Islet of Langerhans (tissue), 1 donor: ENCODE data around the gene NEDD4L.

Experiments used
- FAIRE-seq: peaks from one replicate; lab custom pipeline; 2011; peaks lifted over from hg19 to GRCh38; lab: Jason Lieb, UNC

NEDD4L gene

DNA sequence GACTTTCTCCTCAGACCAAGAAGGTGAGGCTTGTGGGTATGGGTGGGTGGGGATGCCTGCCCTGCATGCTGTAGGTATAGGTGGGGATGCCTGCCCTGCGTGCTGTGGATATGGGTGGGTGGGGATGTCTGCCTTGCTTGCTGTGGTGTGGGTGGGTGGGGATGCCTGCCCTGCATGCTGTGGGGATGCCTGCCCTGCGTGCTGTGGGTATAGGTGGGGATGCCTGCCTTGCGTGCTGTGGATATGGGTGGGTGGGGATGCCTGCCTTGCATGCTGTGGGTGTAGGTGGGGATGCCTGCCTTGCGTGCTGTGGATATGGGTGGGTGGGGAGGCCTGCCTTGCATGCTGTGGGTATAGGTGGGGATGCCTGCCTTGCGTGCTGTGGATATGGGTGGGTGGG is 278.4 kb downstream of the NEDD4L start:
- FAIRE-seq = no peak

- FAIRE-seq = no peak
These were observed 280.1 kb downstream of the NEDD4L start for GRCh38 chr18:58323866-58324762.

- FAIRE-seq = no peak
These were observed 280.9 kb downstream of the NEDD4L start for GRCh38 chr18:58324824-58325480.

GRCh38 chr18:58325494-58325893 is 281.5 kb downstream of the NEDD4L start:
- FAIRE-seq = peak; percentile 58

DNA sequence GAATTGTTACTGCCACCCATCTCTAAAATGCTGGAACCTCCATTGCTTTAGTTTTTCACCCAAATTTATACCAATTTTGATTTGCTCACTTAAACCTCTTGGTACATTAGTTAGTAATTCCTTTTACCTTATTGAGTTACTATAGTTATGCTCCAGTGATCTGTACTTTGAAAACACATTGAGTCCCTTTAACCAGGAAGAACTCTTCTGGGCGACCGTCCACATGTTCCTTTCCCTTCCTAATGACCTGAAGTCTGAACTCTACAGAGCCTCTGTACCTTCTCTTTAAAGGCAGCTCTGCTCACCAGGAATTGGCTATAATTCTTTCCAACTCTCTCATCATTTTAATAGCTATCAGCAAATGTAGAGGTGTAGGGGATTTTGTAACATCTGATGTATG is 290.0 kb downstream of the NEDD4L start:
- FAIRE-seq = no peak

- FAIRE-seq = no peak
These were observed 291.2 kb downstream of the NEDD4L start for GRCh38 chr18:58335223-58335622.

DNA sequence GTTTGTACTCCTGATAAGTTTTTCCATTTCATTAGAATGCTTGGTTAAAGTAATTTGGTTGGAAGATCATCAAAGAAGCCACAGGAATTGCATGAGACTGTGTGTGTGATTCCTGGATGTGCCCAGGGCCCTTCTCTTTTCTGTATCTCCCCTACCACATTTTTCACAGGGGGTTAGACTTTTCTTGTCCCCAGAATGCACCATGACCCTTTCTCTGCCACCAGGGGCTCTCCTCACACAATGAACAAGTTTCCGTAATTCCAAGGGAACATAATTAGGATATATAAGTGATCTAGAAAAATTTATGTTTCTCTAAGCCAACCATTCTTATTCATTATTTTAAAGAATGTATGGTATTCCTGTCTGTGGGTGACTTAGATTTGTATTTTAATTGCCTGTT is 291.8 kb downstream of the NEDD4L start:
- FAIRE-seq = no peak

DNA sequence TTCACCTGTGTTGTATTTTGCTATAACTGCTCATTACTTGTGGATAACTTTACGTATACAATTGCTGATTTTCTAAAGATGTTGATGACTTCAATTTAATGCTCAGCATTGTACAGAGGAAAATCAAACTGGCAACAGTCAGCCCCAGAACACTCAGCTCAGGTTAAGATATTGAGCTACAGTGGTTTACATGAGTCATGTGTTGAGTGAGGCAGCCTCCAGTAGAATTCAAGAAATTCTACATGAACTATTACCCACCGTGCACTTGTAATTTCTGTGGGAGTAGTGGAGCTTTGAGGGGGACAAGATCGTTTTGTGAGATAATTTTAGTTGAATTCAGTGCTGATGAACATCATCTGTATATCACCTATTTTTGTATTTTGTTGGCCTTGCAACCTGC is 292.6 kb downstream of the NEDD4L start:
- no peak for FAIRE-seq

GRCh38 chr18:58337285-58337684 is 293.3 kb downstream of the NEDD4L start:
- no peak for FAIRE-seq

DNA sequence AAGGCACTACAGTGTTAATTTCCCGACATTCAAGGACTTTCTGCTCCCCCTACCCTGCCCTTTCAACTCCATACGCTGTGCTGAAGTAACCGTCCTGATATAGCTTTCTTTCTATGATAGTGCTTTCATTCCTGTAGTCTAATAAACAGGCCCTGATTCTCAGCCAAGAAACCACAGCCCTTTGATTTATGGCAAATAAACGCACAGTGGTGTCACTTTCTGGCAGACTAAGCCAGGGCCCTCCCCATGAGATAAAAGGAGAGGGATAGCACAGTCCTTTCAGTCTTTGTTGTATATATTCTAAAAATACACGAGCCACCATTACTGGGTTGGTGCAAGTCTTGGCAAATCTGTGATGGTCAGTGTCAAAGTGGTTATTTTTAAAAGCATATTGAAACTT is 293.7 kb downstream of the NEDD4L start:
- no peak for FAIRE-seq

DNA sequence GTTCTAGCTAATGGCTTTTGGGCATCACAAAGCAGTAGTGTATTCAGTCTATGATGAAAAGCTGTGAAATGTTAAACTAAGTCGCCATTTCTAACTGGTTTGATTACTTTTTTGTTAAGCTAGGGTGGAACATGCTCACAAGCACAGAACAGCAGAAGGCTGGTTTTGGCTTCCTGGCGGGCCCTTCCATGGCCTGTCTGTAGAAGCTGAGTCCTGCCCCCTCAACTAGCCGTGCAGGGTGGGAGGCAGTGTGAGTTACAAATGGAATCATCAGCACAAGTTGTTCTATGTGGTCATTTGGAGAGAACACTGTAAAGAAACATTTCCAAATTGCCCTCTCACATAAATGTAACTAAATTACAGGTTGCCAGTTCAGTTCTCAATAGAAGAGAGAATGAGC is 294.1 kb downstream of the NEDD4L start:
- FAIRE-seq = no peak

DNA sequence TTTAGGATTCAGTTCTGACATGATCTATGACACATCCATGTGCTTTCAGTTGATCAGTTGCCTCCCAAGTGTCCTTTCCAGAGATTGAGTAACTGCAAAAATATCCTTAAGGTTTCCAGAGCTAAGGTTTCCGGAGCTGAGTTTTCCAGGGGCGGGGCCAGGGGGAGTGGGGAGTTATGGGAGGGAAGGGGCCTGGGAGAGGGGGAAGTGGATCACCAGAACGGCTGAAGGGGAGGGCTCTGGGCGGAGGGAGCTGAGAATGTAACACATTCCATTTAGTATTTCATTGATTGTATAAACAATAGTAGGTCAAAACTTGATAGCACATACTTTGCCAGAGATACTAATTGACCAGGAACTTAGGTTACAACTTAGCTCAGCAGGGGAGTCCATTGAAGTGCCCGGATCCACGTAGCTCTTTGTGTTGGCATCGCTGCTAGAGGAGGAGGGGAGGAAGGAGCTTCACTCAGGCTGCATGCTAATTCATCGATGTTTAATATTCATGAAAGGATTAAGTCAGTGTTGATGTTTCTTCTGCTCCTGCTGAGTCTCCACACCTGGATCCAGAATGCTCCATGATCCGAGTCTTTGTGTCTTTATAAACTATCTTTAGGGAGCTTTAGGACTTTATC is 295.1 kb downstream of the NEDD4L start:
- FAIRE-seq = no peak

GRCh38 chr18:58339890-58340289 is 295.9 kb downstream of the NEDD4L start:
- FAIRE-seq = no peak

GRCh38 chr18:58341916-58342315 is 297.9 kb downstream of the NEDD4L start:
- FAIRE-seq = no peak

DNA sequence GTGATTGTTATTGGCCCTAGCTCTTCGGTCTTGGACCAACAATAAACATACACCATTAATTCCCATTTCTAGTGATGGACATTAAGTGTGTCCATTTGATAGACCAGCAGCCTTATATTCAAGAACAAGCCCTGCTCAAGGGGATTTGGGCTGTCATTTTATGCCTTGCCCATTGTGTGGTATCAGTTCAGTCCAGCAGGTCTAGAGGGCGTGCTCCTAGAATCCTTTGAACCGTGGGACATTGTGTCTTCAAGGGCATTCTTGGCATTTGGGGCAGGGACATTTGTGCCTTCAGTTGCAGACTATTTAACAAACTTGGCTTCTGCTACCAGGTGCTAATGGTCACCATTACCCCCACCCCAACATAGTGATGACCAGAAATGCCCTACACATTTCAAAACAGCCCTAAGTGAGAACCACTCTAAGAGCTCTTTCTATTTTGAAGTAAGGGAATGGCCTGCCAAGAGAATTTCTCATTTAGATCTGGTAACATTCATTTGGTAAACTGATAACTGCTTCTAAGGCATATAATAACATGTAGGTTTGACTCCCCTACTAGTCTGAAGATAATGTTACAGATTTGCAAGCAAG is 300.1 kb downstream of the NEDD4L start:
- FAIRE-seq = no peak

DNA sequence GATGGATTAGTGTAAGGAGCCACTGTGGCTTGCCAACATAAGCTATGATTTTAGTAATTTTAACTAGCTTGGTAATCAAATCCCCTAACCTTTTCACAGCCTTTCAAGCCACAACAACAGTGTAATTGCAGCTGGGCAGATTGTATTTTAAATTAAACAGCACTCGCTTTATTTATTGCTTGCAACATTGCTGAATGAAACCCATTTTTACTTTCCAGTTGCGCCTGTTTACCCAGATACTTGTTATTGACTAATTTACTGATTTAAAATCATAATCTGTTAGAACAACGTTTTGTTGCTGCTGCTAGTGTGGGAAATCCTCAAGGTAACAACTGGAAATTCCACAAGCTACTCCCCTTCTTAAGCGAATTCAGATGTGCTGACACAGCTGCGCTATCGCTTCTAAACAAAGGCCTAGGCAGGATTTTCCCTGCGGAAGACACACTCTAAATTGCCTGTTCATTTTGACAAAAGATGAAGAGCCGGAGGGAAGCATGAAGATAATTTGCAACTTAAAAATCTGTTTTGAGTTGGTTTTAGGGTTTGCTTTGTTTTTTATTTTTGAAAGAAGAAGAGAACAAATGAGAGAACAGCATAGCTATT is 300.9 kb downstream of the NEDD4L start:
- no peak for FAIRE-seq

- FAIRE-seq = no peak
These were observed 301.8 kb downstream of the NEDD4L start for GRCh38 chr18:58345875-58346274.

GRCh38 chr18:58347135-58347534 is 303.1 kb downstream of the NEDD4L start:
- FAIRE-seq = no peak

- FAIRE-seq = no peak
These were observed 304.5 kb downstream of the NEDD4L start for GRCh38 chr18:58348517-58348916.

DNA sequence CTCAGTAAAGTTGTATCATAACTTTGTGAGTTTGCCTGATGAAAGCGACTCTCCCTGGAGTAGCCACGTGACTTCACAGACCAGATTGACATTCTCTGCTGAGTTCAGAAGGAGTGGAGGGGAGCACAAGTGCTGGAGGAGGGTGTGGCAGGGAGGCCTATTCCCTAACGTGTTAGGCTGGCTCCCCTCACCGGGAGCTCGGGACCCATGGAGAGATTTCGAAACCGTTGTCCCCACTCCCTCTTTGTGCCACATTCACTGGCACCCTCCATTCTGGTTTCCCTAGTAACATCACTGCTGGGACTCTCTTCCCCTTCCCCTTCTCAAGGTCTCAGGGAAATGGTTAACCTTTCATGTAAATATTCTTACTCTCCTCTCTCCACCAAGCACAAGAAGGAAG is 304.9 kb downstream of the NEDD4L start:
- no peak for FAIRE-seq

DNA sequence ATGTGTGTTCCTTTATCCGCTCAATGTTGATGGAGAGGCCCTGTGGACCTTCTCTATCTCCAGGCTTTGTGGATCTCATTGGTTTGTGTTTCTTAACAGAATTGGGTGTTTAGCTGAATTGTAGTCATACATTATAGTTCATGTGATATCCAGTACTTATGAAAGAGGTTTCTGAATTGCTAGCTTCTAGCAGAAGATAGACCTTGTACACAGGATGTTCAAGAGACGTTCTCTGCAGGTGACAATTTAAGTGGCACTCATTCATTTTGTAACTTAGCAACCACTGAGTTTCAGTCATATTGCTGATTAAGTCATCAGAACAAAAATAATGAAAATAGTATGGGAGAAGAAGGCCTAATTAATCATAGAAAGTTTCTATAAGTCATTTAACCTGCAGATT is 305.6 kb downstream of the NEDD4L start:
- FAIRE-seq = peak; percentile 82

GRCh38 chr18:58350526-58350925 is 306.5 kb downstream of the NEDD4L start:
- FAIRE-seq = no peak

- no peak for FAIRE-seq
These were observed 307.8 kb downstream of the NEDD4L start for GRCh38 chr18:58351776-58352175.
